ENCODE measurements around the gene PTTG1. TPM values are rescaled to one million over a fixed set of nuclear protein-coding genes. Genes with fewer than 3 reads are reported as not detected.

PTTG1 gene
- polyA plus RNA-seq, 4 donors: 66.9 to 75.0 (median 71.7) TPM

DNA sequence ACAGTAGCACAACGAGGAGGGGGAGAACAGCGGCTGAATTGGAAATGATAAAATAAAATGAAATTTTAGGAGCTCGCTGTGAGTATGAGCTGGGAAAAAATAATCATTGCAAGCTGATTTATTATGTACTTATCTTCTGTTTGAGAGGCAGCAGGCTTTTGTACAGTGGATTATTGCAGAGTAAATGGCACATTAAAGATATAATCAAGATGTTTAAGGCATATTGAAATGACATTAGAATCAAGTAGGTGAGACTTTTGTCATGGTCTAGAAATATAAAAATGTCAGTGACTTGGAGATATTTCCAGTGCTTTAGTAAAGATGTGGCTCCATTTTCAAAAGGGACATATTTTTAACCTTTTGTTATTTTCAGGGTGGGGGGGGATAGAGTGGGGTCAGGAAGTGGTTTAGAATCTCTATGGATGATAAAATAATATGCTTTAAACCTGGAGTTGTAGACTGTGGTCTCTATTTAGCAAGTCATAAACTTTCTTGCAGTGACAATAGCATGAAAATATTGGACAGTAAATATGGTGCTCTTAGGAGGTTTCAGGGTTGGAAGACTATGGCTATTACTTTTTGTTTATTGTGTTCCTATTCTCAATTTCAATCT is 46.8 kb downstream of the PTTG1 start:
- DNase-seq (ENCODE audit: low read depth in 4 of 4, low spot score in 3 of 4): no peak

DNA sequence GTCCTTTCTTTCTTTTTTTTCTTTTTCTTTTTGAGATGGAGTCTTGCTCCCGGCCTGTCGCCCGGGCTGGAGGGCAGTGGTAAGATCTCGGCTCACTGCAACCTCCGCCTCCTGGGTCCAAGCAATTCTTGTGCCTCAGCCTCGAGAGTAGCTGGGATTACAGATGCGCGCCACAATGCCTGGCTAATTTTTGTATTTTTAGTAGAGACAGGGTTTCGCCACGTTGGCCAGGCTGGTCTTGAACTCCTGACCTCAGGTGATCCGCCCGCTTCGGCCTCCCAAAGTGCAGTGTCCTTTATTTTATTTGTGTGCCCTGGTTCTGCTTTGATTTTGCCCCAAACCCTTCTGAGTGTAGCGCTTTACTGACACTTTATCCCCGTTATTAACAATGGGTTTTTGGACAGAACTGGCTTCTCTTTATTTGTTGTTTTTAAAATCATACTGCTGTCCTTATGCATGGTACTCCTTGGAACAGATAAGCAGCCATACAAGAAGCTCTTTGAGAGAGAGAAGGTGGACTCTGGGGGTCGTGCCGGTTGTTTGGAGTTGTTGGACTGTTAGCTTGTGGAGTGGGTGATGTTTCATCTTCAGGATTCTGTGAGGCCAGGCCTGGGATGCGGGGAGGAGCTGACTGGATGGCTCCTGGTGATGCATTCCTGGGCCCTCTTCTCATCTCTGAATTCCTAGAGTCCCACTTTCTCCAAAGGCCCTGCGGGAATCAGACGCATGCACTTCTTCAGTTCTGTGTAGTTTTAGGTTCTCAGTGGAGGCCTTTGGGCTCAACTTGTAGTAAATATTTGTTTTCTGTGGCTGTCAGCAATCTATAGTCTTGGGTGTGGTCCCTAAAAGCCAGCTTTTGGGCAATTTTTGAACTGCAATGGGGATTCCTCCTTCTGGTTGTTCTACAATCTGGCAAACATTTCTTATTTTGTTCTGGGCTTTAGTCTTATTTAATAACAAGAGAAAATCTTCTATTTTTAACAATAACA is 47.8 kb downstream of the PTTG1 start:
- no peak for DNase-seq (ENCODE audit: low read depth in 4 of 4, low spot score in 3 of 4)

DNA sequence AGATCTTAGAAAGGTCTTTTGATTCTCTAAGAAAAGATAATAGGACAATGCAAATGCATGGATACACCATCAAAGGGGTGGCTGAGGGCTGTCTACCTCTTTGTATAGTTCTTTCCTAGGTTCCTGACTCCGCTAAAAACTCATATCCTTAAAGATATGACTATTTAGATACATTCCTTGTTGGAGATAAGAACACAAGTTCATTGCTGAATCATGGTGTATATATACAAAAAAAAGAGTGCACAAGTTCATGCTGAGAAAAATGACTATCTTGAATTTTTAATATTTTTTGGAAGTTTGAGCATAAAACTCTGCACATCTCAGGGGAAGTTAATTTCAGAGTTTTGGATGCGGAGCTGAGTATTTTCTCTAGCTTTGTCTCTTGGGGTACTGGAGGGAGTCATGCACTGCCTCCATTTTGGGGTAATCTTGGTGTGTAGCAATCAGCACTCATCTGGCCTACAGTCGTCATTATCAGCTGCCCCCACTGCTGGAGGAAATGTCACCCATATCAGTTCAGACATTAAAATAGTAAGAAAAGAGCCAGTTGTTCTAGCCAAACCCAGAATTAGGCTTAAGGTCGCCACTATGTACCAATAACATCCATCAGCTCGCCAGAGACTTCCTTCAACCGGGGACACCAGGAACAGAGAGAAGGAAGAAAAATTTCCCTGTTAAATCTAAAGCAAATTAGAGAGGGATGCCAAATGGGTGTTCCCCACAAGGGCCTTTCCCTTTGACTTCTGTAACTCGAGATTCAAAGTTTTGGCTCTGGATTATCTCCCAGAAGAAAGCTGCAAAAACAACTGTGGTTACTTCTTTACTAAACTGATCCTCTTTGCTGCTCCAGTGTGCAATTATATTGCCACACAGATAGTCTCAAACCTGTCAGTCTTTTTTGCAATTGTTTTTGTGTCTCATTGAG is 49.0 kb downstream of the PTTG1 start:
- no peak for DNase-seq (ENCODE audit: low read depth in 4 of 4, low spot score in 3 of 4)

DNA sequence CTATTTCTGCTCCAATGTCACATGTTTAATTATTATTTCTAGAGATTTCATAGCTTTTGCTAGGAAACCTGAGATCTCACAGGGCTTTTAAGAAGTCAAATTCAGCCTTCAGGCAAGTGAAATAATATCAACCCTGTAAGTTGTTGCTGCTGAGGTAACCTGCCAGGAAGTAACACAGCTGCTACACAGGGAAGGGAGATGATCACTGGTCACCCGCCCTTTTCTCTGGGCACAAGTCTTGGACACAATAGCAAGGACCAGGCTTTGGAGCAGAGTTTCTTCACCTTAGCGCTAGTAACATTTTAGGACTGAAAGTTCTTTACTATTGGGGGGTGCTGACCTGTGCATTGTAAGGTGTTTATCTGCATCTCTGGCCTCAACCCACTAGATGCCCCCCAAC is 50.1 kb downstream of the PTTG1 start:
- DNase-seq (ENCODE audit: low read depth in 4 of 4, low spot score in 3 of 4): no peak

DNA sequence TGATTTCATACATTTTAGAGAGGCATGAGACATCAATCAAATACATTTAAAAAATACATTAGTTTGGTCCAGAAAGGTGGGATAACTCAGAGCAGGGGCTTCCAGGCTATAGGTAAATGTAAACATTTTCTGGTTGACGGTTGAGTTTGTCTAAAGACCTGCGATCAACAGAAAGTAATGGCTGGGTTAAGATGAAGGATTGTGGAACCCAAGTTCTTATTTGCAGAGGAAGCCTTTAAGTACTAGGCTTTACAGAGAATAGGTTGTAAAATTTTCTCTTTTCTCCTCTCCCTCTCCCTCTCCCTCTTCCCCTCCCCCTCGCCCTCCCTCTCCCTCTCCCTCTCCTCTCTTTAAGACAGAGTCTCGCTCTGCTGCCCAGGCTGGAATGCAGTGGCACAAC is 50.8 kb downstream of the PTTG1 start:
- DNase-seq (ENCODE audit: low read depth in 4 of 4, low spot score in 3 of 4): no peak

DNA sequence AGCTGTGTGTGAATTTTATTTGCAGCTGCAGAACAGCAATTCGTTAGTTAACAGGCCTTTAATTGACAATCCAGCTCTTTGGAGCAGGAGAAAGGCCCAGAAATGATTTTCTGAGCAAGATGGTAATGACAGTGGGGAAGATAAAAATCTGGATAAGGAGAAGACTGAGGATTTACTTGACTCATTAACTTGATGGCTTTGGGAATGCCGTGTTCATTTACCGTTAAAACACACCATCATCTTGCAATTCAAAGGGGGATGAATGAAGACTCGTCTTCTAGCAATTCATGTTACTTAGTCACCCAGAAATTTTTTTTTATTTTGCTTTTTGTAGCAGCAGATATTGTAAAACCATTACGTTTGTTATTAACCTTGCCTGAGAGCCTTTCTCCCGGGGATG is 52.0 kb downstream of the PTTG1 start:
- no peak for DNase-seq (ENCODE audit: low read depth in 4 of 4, low spot score in 3 of 4)

DNA sequence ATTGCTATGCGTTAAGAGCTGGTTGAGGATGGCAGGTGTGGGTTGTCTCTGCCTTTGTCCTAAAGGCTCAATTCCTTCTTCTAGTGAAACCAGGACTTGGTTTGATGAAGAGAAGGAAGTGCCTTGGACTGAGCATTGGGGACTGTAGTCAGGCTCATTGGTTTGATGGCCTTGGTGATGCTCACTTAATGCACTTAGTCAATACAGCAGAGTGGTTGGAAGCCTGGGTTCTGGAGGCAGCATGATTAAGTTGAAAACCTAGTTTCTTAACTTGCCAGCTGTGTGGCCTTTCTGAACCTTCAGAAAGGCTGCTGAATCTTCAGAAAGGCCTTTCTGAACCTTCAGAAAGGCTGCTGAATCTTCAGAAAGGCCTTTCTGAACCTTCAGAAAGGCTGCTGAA is 52.4 kb downstream of the PTTG1 start:
- no peak for DNase-seq (ENCODE audit: low read depth in 4 of 4, low spot score in 3 of 4)

DNA sequence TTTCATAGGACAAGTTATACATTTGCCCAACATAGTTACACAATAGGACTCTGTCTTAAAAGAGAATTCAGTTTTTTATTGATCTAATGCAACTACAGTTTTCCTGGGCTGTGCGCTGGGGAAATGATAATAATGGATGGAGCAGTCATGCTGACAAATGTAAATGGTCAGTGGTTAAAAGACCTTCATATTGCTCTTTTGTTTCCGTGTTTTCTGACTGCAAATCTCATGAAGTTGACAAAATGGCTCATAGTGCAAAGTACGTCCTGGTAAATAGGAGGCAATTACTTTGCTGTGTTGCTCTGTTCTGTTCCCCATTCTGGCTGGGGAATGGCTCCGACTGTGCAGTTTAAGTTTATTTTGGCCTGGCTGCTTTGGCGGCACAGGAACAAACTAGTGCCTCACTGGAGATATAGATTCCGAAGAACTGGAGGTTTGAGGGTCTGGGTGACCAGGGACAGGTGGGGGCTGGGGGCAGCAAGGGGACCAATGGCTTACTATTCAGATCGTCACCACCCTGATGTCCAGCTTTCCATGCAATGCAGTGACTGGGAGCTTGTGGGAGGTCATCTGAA is 54.3 kb downstream of the PTTG1 start:
- DNase-seq (ENCODE audit: low read depth in 4 of 4, low spot score in 3 of 4): no peak

DNA sequence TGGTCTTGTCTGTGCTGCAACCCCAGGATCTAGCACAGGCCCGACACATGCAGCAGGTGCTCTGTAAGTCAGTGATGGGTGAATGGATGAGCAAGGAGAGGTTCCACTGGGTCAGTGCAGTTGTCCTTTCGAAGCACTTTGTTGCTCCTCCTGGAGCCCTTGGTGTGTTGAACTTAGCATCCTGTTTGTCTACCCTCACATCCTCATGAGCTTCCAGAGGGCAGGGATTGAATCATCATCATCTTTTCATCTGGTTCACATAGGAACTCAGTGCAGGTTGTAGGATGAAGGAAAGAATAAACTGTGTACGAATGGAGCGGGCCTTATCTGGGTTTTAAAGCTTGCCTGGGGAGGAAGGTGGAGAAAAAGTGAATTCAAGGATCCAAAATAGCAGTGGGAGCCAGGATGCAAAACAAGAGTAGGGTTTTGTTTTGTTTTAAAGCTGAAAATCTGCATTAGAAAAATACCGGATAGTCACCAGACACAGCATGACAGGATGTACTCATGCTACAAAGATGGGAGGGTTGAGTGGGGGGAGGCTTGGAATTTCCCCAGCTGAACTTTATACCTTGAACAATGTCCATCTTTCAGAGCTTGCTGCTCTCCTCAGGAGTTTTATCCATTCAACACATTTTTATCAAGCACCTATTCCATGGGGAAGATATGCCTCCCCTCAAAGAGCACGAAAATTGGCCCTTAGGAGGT is 55.8 kb downstream of the PTTG1 start:
- no peak for DNase-seq (ENCODE audit: low read depth in 4 of 4, low spot score in 3 of 4)

DNA sequence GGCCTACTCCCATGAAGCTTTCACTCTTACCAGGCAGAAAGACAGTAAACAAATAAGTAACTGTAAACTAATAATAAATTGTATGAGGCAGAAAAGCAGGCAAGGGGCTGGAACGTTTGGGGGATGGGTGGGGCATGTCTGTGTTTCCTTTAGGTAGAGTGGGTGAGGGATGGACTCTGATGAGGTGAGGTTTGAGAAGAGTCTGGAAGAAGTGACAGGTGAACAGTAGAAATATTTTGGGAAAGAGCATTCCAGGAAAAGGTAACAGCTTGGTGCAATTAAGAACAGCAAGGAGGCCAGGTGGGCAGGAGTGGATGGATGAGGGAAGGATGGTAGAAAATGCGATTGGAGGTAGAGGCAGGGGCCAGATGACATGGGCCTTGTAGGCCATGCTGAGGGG is 56.5 kb downstream of the PTTG1 start:
- DNase-seq (ENCODE audit: low read depth in 4 of 4, low spot score in 3 of 4): no peak

Other genes with a start within 250 kb of the PTTG1 start
- not detected for gene FABP6, start 192.3 kb upstream of the PTTG1 start, polyA plus RNA-seq (ENCODE audit: insufficient read length in 4 of 4)
- 10 to 100 TPM in 1 of 4 donors, 1 to 10 TPM in 3; 7.9 to 10.1 (median 8.3) TPM for gene CCNJL, start 109.3 kb upstream of the PTTG1 start, polyA plus RNA-seq (ENCODE audit: insufficient read length in 4 of 4)
- gene C1QTNF2, start 51.2 kb upstream of the PTTG1 start, polyA plus RNA-seq (ENCODE audit: insufficient read length in 4 of 4): 1 to 10 TPM; 1.7 to 3.3 (median 1.8) TPM
- gene FAM200C, start 21.8 kb upstream of the PTTG1 start, polyA plus RNA-seq (ENCODE audit: insufficient read length in 4 of 4): 10 to 100 TPM; 13.1 to 15.5 (median 13.7) TPM
- 10 to 100 TPM; 56.2 to 72.2 (median 62.0) TPM for gene SLU7, start 2.8 kb upstream of the PTTG1 start, polyA plus RNA-seq (ENCODE audit: insufficient read length in 4 of 4)